K562 (cell line): Measurements from ENCODE around the gene RFNG. TPM values are rescaled to one million over a fixed set of nuclear protein-coding genes. Genes with fewer than 3 reads are reported as not detected.

Experiments used
- ATAC-seq: fragments of 200-7000 bp; cut with Tn5 transposase; 3 replicates; pipeline ENCODE4 v1.9.1; 2020; ENCODE audit warnings: moderate library complexity
- BruUV-seq: library from RNA; stranded (reverse); fragments of 400-500 nt; replicated peaks from 2 replicates; lab custom pipeline; 2021; lab: Mats Ljungman, UMichigan
- CTCF ChIA-PET: fragments of 300-600 bp; formaldehyde crosslinking; extraction: SDS; loops from one replicate; lab custom pipeline; 2021; ENCODE audit warnings: low intra/inter-chr PET ratio; lab: Yijun Ruan, JAX
- POLR2A ChIA-PET: fragments of 300-600, 350-650 bp; sonication (Branson Sonifier 250); formaldehyde crosslinking; extraction: SDS; loops from one replicate; lab custom pipeline; 2021; ENCODE audit warnings: antibody characterized with exemption, inconsistent platforms; lab: Yijun Ruan, JAX
- DNase-seq, 4 experiments: peaks; one replicate each; pipeline versions ENCODE4 v3.0.0 to v3.0.0-alpha.2; 2011 to 2018; ENCODE audit warnings: low spot score in 3 of 4, mixed read lengths in 3 of 4; ENCODE audit errors: extremely low read depth in 1 of 4
- FAIRE-seq: peaks from 2 replicates; lab custom pipeline; 2011; peaks lifted over from hg19 to GRCh38; lab: Jason Lieb, UNC
- H2AFZ ChIP-seq: 2 replicates; pipeline ENCODE4 v1.6.0; 2011; ENCODE audit warnings: low read depth, low read length, control low read depth, inconsistent platforms
- H3K27ac ChIP-seq: fragments of 200-600 bp; 3 replicates; pipeline ENCODE4 v1.8.0; 2011; ENCODE audit warnings: low read depth, mild to moderate bottlenecking, control low read depth, inconsistent platforms, low read length, moderate library complexity, mixed read lengths; ENCODE audit errors: extremely low read depth
- H3K27me3 ChIP-seq, 2 experiments: fragments of 300-600 bp in 1 of 2; 2 replicates in 1 of 2; 3 replicates in 1 of 2; pipeline versions ENCODE4 v1.6.0 to v1.8.0; 2011; ENCODE audit warnings: inconsistent platforms in 2 of 2, low read length in 2 of 2, mild to moderate bottlenecking in 1 of 2, mixed read lengths in 1 of 2, moderate library complexity in 1 of 2; ENCODE audit not compliant: control insufficient read depth in 2 of 2, insufficient read depth in 2 of 2
- H3K36me3 ChIP-seq: fragments of 300-600 bp; 3 replicates; pipeline ENCODE4 v1.8.0; 2011; ENCODE audit warnings: mild to moderate bottlenecking, low read length, inconsistent platforms; ENCODE audit not compliant: control insufficient read depth, insufficient read depth
- H3K4me1 ChIP-seq, 2 experiments: fragments of 200-600 bp in 1 of 2; replicated peaks in 1 of 2; 2 replicates in 1 of 2; 3 replicates in 1 of 2; pipeline versions ENCODE4 v1.5.1 to v1.8.0; 2011; ENCODE audit warnings: inconsistent platforms in 2 of 2, low read length in 2 of 2, mild to moderate bottlenecking in 1 of 2, mixed read lengths in 1 of 2, moderate library complexity in 1 of 2; ENCODE audit not compliant: control insufficient read depth in 2 of 2, insufficient read depth in 2 of 2
- H3K4me2 ChIP-seq: 2 replicates; pipeline ENCODE4 v1.6.1; 2011; ENCODE audit warnings: low read length, control low read depth, inconsistent platforms, mixed read lengths; ENCODE audit not compliant: insufficient read depth
- H3K4me3 ChIP-seq: fragments of 200-600 bp; sonication (generic), shearing (Covaris generic); 2 replicates; pipeline ENCODE4 v1.5.1; 2016; ENCODE audit warnings: control low read depth, inconsistent platforms
- H3K79me2 ChIP-seq: fragments of 200-600 bp; 3 replicates; pipeline ENCODE4 v1.8.0; 2011; ENCODE audit warnings: low read length, inconsistent platforms; ENCODE audit not compliant: control insufficient read depth, insufficient read depth
- H3K9ac ChIP-seq, 2 experiments: 2 replicates each; pipeline versions ENCODE4 v1.6.0 to v1.6.1; 2011; ENCODE audit warnings: low read depth in 2 of 2, low read length in 2 of 2, control low read depth in 1 of 2, inconsistent platforms in 1 of 2, mild to moderate bottlenecking in 1 of 2, mixed read lengths in 1 of 2; ENCODE audit not compliant: insufficient read depth in 1 of 2
- H3K9me1 ChIP-seq: one replicate; pipeline ENCODE4 v1.6.0; 2011; ENCODE audit warnings: inconsistent platforms, mild to moderate bottlenecking, low read length, moderate library complexity; ENCODE audit not compliant: control insufficient read depth, insufficient read depth
- H3K9me3 ChIP-seq: replicated peaks from 2 replicates; pipeline ENCODE4 v1.5.1; 2011; ENCODE audit warnings: low read depth, low read length, inconsistent platforms; ENCODE audit not compliant: control insufficient read depth, insufficient read depth
- H4K20me1 ChIP-seq: replicated peaks from 2 replicates; pipeline ENCODE4 v1.6.1; 2011; ENCODE audit warnings: low read length, inconsistent platforms, mixed read lengths; ENCODE audit not compliant: control insufficient read depth, insufficient read depth
- ATF2 ChIP-seq: sonication (generic); formaldehyde crosslinking; IDR thresholded peaks from 2 replicates; pipeline ENCODE4 v1.8.1; 2022; ENCODE audit warnings: missing genetic modification reagents
- CHCHD3 ChIP-seq: fragments of 250-450 bp; sonication (Bioruptor Pico); IDR thresholded peaks from 2 replicates; pipeline ENCODE4 v2.1.2; 2022; ENCODE audit warnings: mild to moderate bottlenecking
- CTCF ChIP-seq, 3 experiments: IDR thresholded peaks in 2 of 3; conservative IDR thresholded peaks in 1 of 3; 2 replicates each; pipeline ENCODE4 v1.5.1; 2011 to 2012; ENCODE audit warnings: low read length in 3 of 3, mild to moderate bottlenecking in 3 of 3, control low read depth in 2 of 3, improper control_type of control experiment in 1 of 3, inconsistent platforms in 1 of 3, low read depth in 1 of 3, mixed read lengths in 1 of 3, moderate library complexity in 1 of 3; ENCODE audit not compliant: insufficient read depth in 2 of 3
- EHMT2 ChIP-seq: fragments of 450-650 bp; IDR thresholded peaks from 2 replicates; pipeline ENCODE4 v1.6.1; 2018; ENCODE audit warnings: antibody characterized with exemption
- GABPB1 ChIP-seq: sonication (generic); formaldehyde crosslinking; IDR thresholded peaks from 2 replicates; pipeline ENCODE4 v1.8.0; 2022; ENCODE audit warnings: mild to moderate bottlenecking, missing genetic modification reagents
- KLF6 ChIP-seq: fragments of 250-450 bp; sonication (Bioruptor Pico); IDR thresholded peaks from 2 replicates; pipeline ENCODE4 v1.4.0; 2020; ENCODE audit warnings: mild to moderate bottlenecking, moderate library complexity, borderline replicate concordance
- MAFF ChIP-seq: IDR thresholded peaks from 2 replicates; pipeline ENCODE4 v1.6.1; 2012; ENCODE audit warnings: low read length, improper control_type of control experiment
- NELFE ChIP-seq: IDR thresholded peaks from 2 replicates; pipeline ENCODE4 v1.6.1; 2011; ENCODE audit warnings: mild to moderate bottlenecking; ENCODE audit not compliant: insufficient read depth, insufficient read length
- PHF20 ChIP-seq: fragments of 450-650 bp; IDR thresholded peaks from 2 replicates; pipeline ENCODE4 v1.6.1; 2018; ENCODE audit not compliant: partially characterized antibody
- THAP7 ChIP-seq: fragments of 250-450 bp; sonication (Bioruptor Pico); IDR thresholded peaks from 2 replicates; pipeline ENCODE4 v1.5.0; 2021
- XRCC3 ChIP-seq: fragments of 450-650 bp; IDR thresholded peaks from 2 replicates; pipeline ENCODE4 v1.6.1; 2017; ENCODE audit warnings: mild to moderate bottlenecking, moderate library complexity
- ZBTB7A ChIP-seq: IDR thresholded peaks from 2 replicates; pipeline ENCODE4 v1.6.1; 2011; ENCODE audit warnings: low read depth, mild to moderate bottlenecking, low read length, moderate library complexity, borderline replicate concordance; ENCODE audit not compliant: control insufficient read depth
- ZNF174 ChIP-seq: fragments of 250-450 bp; sonication (Bioruptor Pico); IDR thresholded peaks from 2 replicates; pipeline ENCODE4 v1.4.0; 2020; ENCODE audit warnings: mild to moderate bottlenecking
- ZNF644 ChIP-seq: fragments of 200-800 bp; sonication (Bioruptor generic); IDR thresholded peaks from 2 replicates; pipeline ENCODE4 v1.6.1; 2016; ENCODE audit warnings: low read depth, missing genetic modification characterization, missing compliant biosample characterization
- ZNF75A ChIP-seq: fragments of 450-650 bp; formaldehyde crosslinking; IDR thresholded peaks from 2 replicates; pipeline ENCODE4 v1.4.0; 2020; ENCODE audit warnings: mild to moderate bottlenecking
- ZNF780A ChIP-seq: fragments of 250-450 bp; sonication (Bioruptor Pico); IDR thresholded peaks from 2 replicates; pipeline ENCODE4 v1.5.0; 2021; ENCODE audit warnings: mild to moderate bottlenecking
- WGBS: fragments of 100-300 bp; shearing (Covaris generic); methylation state at CpG from one replicate; pipeline ENCODE4 v1.1.6; 2016; ENCODE audit warnings: low coverage, mixed read lengths; ENCODE audit not compliant: insufficient coverage; ENCODE audit errors: missing lambda C conversion rate; 5-methylcytosine and 5-hydroxymethylcytosine counted together
- in situ Hi-C: fragments of 300-500 bp; cut with MboI; formaldehyde crosslinking; loops from 4 replicates; pipeline ENCODE4 v1.15.0; 2018; ENCODE audit warnings: inconsistent platforms, mixed read lengths
- intact Hi-C: fragments of 100-400 bp; cut with micrococcal nuclease; formaldehyde crosslinking; loops from 2 replicates; pipeline ENCODE4 v1.14.2; 2022
- polyA plus RNA-seq, 8 experiments: library from polyadenylated mRNA; depleted of rRNA in 4 of 8; stranded (reverse) in 5 of 8; unstranded in 3 of 8; fragments of >200 nt; fragmentation: Nextera tagmentation in 2 of 8; fragmentation: Illumina TruSeq in 1 of 8; extraction: Ambion mirVana in 2 of 8; extraction: Trizol in 1 of 8; gene quantifications; 2 replicates each; pipeline versions ENCODE4 v1.2.1 to v1.2.3, GENCODE V29; 2011 to 2014; ENCODE audit warnings: inconsistent platforms in 1 of 8, missing spikeins in 1 of 8
- total RNA-seq, 7 experiments: library from RNA; depleted of rRNA in 6 of 7; stranded (reverse); fragments of >200 nt in 6 of 7; fragmentation: Illumina TruSeq in 2 of 7; extraction: Trizol in 2 of 7; gene quantifications; 2 replicates each; pipeline versions ENCODE4 v1.2.1 to v1.2.3, GENCODE V29; 2011 to 2021; ENCODE audit warnings: low replicate concordance in 1 of 7

The RFNG gene
- total and polyA plus RNA-seq, 9 of the 15 experiments (the other 6 are each of a cell fraction or from before 2014, with no cell fraction given), result 0.32 to 32.8 (median 9.5) TPM

- ATAC-seq, result peak; percentile 81
- TF ChIP-seq MAFF (no peak), NELFE (no peak), PHF20 (peak; percentile 95), THAP7 (CRISPR knock-in tag) (no peak), EHMT2 (no peak), ZBTB7A (peak; percentile 95), GABPB1 (CRISPR knock-in tag) (peak; percentile 98), XRCC3 (no peak), ZNF75A (CRISPR knock-in tag) (no peak), CHCHD3 (CRISPR knock-in tag) (no peak), CTCF (IDR thresholded peaks at IDR 0.05 in 2 of 3, conservative IDR thresholded peaks at IDR 0.05 in 1 of 3; ENCODE audit: insufficient read depth in 2 of 3, low read depth in 1 of 3, low read length in 3 of 3) (no peak), KLF6 (0 out of 2 replicates have a peak, but pooled peaks have one; percentile 41), ZNF644 (no peak; the same call in 1 of the 2 replicates), ATF2 (CRISPR knock-in tag) (no peak), ZNF174 (CRISPR knock-in tag) (no peak), ZNF780A (CRISPR knock-in tag) (no peak)
These were observed 14.2 kb upstream of the RFNG start, which contains the start of gene DUS1L for GRCh38 chr17:82065638-82066303. Gene DUS1L, minus strand, starts transcription at chr17:82065804. Its CDS starts 745 bp downstream, at chr17:82065059.

More at GRCh38 chr17:82065638-82066303, 14.2 kb upstream of the RFNG start, which contains the start of gene DUS1L:
- in situ Hi-C loops, result no loop called here
- H3K9me1 ChIP-seq, result no peaks in the 10 kb centered on the region
- peak within 1 kb of the TSS; percentile 91 for H3K4me2 ChIP-seq
- peak within 1 kb of the TSS; percentile 99 for H2AFZ ChIP-seq
- peaks cover 3 to 54% of the 10 kb centered on the region in 2 experiments; a peak in 3 of 5 replicates for H3K4me1 ChIP-seq
- FAIRE-seq, result no peak
- peaks cover 28% of the 10 kb centered on the region for H3K79me2 ChIP-seq
- no peaks in the 10 kb centered on the region for H4K20me1 ChIP-seq
- no peaks in the 10 kb centered on the region for H3K9me3 ChIP-seq
- H3K36me3 ChIP-seq, result peaks cover 37% of the 10 kb centered on the region; the same call in 2 of the 3 replicates
- TSS peak; percentile 97 for BruUV-seq
- DNase-seq, result peak; percentile 76 to 91 (median 89)
- peak within 1 kb of the TSS; percentile 99 for H3K4me3 ChIP-seq
- H3K27ac ChIP-seq, result peak within 1 kb of the TSS; percentile 87
- 27% methylated on average over 59 of the region's 88 CpGs for WGBS
- POLR2A ChIA-PET, result interaction anchor here (1.0 to 3.9 kb wide), 4 partner anchors 11 to 33 kb away, joined by 3 to 24 read pairs (median 5); partner anchors contain the start of gene FASN
- no peaks in the 10 kb centered on the region for H3K27me3 ChIP-seq
- peak within 1 kb of the TSS; percentile 98 to 100 for H3K9ac ChIP-seq
- intact Hi-C loops, result no loop called here
- CTCF ChIA-PET, result no interaction called here
